Erythroblast (primary cell): ENCODE measurements around the gene PON3.
"Not testable (repeated sequence)": the region's sequence is repeated elsewhere in the genome, so short reads cannot be mapped to it uniquely, and the experiment has no call there.

Source experiments
- GATA1 ChIP-seq: IDR thresholded peaks from 2 replicates; pipeline ENCODE4 v1.6.1; 2011; ENCODE audit warnings: low read depth, mild to moderate bottlenecking, control low read depth, low read length, moderate library complexity
- POLR2A ChIP-seq: IDR thresholded peaks from 2 replicates; pipeline ENCODE4 v1.6.1; 2011; ENCODE audit warnings: mild to moderate bottlenecking, low read length

DNA sequence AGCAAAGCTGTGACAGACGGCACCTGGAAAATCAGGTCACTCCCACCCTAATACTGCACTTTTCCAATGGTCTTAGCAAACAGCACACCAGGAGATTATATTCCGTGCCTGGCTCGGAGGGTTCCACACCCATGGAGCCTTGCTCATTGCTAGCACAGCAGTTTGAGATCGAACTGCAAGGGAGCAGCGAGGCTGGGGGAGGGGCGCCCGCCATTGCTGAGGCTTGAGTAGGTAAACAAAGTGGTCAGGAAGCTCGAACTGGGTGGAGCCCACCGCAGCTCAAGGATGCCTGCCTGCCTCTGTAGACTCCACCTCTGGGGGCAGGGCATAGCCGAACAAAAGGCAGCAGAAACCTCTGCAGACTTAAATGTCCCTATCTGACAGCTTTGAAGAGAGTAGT lies 16.7 kb downstream of the PON3 start:
- not testable (repeated sequence) for TF ChIP-seq POLR2A, GATA1
